WERI-Rb-1 (cell line): ENCODE measurements around the gene MRPS15.
A peak's percentile ranks its signal among the peaks of the same experiment; 100 is the strongest.
"Not testable (repeated sequence)": the region's sequence is repeated elsewhere in the genome, so short reads cannot be mapped to it uniquely, and the experiment has no call there.

Source experiments
- DNase-seq: peaks from one replicate; pipeline ENCODE4 v3.0.0-alpha.2; 2020
- H3K27ac ChIP-seq: fragments of 250-450 bp; sonication (Bioruptor Pico); 2 replicates; pipeline ENCODE4 v1.5.1; 2020; ENCODE audit warnings: mild to moderate bottlenecking, moderate library complexity
- H3K27me3 ChIP-seq: fragments of 250-450 bp; sonication (Bioruptor Pico); 2 replicates; pipeline ENCODE4 v1.5.1; 2021; ENCODE audit warnings: mild to moderate bottlenecking, low read depth, moderate library complexity; ENCODE audit not compliant: insufficient read depth, severe bottlenecking
- H3K36me3 ChIP-seq: fragments of 250-450 bp; sonication (Bioruptor Pico); 2 replicates; pipeline ENCODE4 v1.5.1; 2020; ENCODE audit warnings: mild to moderate bottlenecking, moderate library complexity
- H3K4me3 ChIP-seq: 2 replicates; pipeline ENCODE4 v1.5.1; 2011; ENCODE audit warnings: low read depth, mild to moderate bottlenecking, control low read depth, low read length
- H3K9me3 ChIP-seq: fragments of 250-450 bp; sonication (Bioruptor Pico); 2 replicates; pipeline ENCODE4 v1.5.1; 2021; ENCODE audit warnings: mild to moderate bottlenecking, moderate library complexity; ENCODE audit not compliant: severe bottlenecking
- TF ChIP-seq, protein P1 (sequence below): IDR thresholded peaks from 2 replicates; pipeline ENCODE4 v1.5.1; 2011; ENCODE audit warnings: low read depth, mild to moderate bottlenecking, control low read depth, inconsistent platforms, low read length

MRPS15 gene

DNA sequence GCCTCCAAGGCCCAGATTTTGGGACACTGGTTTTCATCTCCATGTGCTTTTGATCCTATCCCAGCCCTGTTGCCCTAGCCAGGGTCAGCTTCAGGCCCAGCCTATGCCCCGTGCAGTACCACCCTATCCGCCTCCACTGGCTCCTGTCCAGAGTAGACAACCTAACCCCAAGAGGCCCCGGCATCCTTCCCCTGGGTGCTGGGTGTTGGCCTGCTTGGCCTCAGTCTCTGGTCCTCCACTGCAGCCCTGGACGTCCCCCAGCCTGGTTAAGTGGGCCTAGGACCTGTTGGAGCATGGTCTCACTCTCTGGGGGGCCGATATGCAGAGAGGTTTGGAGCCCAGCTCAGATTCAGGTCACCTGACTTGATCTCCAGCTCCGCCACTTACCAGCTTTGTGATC, 16.9 kb upstream of the MRPS15 start:
- no peak for DNase-seq
- no peak overlapping the region for H3K27ac ChIP-seq
- H3K9me3 ChIP-seq = no peaks in the 10 kb centered on the region
- H3K36me3 ChIP-seq = no peaks in the 10 kb centered on the region
- TF ChIP-seq, protein P1, sequence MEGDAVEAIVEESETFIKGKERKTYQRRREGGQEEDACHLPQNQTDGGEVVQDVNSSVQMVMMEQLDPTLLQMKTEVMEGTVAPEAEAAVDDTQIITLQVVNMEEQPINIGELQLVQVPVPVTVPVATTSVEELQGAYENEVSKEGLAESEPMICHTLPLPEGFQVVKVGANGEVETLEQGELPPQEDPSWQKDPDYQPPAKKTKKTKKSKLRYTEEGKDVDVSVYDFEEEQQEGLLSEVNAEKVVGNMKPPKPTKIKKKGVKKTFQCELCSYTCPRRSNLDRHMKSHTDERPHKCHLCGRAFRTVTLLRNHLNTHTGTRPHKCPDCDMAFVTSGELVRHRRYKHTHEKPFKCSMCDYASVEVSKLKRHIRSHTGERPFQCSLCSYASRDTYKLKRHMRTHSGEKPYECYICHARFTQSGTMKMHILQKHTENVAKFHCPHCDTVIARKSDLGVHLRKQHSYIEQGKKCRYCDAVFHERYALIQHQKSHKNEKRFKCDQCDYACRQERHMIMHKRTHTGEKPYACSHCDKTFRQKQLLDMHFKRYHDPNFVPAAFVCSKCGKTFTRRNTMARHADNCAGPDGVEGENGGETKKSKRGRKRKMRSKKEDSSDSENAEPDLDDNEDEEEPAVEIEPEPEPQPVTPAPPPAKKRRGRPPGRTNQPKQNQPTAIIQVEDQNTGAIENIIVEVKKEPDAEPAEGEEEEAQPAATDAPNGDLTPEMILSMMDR = no peak
- no peak overlapping the region for H3K4me3 ChIP-seq
- no peaks in the 10 kb centered on the region for H3K27me3 ChIP-seq

DNA sequence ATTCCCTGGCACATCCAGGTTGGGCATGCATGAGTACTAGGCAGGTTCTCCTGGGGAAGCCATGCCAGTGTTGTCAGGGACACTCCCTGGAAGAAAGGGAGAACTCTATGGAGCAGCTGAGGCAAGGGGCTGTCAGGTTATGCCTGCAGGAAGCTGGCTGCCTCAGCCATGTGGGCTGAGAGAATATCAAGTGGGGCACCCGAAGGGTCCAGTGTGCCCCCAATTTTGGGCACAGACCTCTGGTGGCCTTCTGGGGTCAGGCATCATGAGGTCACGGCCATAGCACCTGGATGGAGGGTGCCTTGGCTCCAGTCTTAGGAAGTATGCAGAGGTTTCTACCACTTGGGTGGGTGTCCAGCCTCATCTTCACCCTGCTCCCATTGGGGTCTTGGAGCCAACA, 16.0 kb upstream of the MRPS15 start:
- H3K27ac ChIP-seq = no peak overlapping the region
- no peak overlapping the region for H3K4me3 ChIP-seq
- no peak for DNase-seq
- no peaks in the 10 kb centered on the region for H3K27me3 ChIP-seq
- H3K9me3 ChIP-seq = no peaks in the 10 kb centered on the region
- TF ChIP-seq, protein P1 = no peak
- H3K36me3 ChIP-seq = no peaks in the 10 kb centered on the region

DNA sequence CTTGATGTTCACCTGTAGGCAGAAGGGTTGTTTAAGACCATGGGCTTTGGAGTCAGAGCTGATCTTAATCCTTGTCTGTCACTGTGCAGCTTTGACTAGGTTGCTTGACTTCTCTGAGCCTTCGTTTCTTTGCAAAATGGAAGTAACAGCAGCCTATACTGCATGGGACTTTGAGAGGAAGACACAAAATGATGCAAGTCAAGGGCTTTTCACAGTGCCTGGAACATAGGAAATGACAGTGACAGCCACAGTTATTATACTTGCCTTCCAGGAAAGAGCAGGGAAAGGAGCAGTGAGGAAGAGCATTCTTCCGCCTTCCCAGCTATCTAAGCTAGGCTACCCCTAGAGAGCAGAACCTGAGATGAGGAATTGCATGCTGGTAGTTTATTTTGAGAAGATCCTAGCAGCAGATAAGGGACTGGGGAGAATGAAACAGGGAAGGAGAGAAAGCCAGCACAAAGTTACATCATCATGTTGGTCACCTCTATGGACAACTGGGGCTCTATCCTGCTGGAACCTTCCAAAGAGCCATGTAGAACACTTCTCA, 15.4 kb upstream of the MRPS15 start:
- H3K27me3 ChIP-seq = no peaks in the 10 kb centered on the region
- no peaks in the 10 kb centered on the region for H3K36me3 ChIP-seq
- H3K27ac ChIP-seq = no peak overlapping the region
- H3K9me3 ChIP-seq = no peaks in the 10 kb centered on the region
- no peak overlapping the region for H3K4me3 ChIP-seq
- DNase-seq = no peak
- TF ChIP-seq, protein P1 = no peak

- TF ChIP-seq, protein P1 = 0 out of 2 replicates have a peak, but pooled peaks have one; percentile 12
- not testable (repeated sequence) for H3K4me3 ChIP-seq, H3K9me3 ChIP-seq, H3K27ac ChIP-seq, H3K36me3 ChIP-seq, H3K27me3 ChIP-seq, DNase-seq
These were observed 13.4 kb upstream of the MRPS15 start for GRCh38 chr1:36477615-36478014.

GRCh38 chr1:36476945-36477344, 12.8 kb upstream of the MRPS15 start:
- Histone ChIP-seq H3K4me3 (no peak overlapping the region), H3K27me3 (no peaks in the 10 kb centered on the region), H3K36me3 (no peaks in the 10 kb centered on the region), H3K9me3 (no peaks in the 10 kb centered on the region), H3K27ac (0 out of 2 replicates have a peak overlapping the region, but pooled peaks have one; percentile 14)
- TF ChIP-seq, protein P1 = no peak
- DNase-seq = no peak
